ENCODE results near the gene MS4A5. TPM values are rescaled to one million over a fixed set of nuclear protein-coding genes. Genes with fewer than 3 reads are reported as not detected.

The MS4A5 gene, protein sequence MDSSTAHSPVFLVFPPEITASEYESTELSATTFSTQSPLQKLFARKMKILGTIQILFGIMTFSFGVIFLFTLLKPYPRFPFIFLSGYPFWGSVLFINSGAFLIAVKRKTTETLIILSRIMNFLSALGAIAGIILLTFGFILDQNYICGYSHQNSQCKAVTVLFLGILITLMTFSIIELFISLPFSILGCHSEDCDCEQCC
- not detected in 2 replicates for total RNA-seq

DNA sequence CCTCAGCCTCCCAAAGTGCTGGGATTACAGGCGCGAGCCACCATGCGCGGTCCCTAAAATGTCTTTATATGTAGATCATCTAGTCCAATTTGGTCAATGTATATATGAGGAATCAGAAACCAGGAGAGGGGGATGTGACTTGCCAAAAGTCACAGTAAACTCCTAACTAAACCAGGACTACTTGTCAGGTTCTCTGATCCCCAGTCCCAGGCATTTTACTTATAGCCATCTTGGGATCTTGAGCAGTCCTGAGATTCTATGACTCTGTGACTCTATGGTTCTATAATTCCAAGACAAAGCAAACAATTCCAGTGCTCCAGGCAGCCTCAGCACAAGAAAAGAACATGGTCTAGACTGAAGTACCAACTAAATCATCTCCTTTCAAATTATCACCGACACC lies at the start of gene MS4A5:
Gene MS4A5 (plus strand): TSS at position 301 of the 400 bp plus-strand sequence. CDS start 103 bp downstream, outside the sequence.

DNA sequence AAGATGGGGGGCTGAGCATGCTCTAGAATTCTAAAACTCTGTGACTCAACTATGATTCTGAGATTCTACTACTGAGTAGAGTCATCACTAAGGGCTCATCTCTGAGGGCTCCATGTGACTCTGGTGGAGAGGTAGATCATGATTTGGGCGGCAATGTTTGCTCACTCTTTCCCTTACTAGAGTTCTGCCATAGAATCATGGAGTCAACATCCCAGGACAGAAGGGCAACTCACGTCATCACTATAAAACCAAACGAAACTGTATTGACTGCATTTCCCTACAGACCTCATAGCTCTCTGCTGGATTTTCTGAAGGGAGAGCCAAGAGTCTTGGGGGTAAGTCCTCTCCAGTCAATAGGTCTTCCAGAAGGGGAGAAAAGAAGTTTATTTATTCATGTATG lies 33.0 kb upstream of the MS4A5 start, which contains the start of gene MS4A14:
Gene MS4A14 (plus strand): TSS at position 78 of the 400 bp plus-strand sequence. CDS start 120 bp downstream, at position 198.

DNA sequence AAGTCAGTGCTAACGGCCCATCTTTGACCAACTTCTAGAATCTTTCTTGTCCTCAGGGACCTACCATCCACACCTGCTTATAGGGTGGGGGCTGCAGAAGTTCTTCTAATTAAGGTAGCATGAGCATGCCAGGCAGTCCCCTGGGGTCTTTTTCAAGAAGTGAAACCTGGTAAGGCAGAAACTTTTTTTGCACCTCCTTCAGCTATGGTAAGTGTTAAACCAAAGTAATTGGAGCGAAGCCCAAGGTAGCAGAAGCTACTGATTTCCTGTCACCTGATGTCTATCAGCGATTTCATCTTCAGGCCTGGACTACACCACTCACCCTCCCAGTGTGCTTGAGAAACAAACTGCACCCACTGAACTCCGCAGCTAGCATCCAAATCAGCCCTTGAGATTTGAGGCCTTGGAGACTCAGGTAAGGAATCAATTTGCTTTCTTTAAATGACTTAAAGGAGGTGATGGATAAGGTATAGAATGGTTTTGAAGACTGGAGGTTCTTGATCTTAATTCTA lies 26.2 kb downstream of the MS4A5 start, which contains the start of gene MS4A1:
Gene MS4A1 (plus strand): TSS at position 317 of the 512 bp plus-strand sequence. CDS start 6,528 bp downstream, outside the sequence.

DNA sequence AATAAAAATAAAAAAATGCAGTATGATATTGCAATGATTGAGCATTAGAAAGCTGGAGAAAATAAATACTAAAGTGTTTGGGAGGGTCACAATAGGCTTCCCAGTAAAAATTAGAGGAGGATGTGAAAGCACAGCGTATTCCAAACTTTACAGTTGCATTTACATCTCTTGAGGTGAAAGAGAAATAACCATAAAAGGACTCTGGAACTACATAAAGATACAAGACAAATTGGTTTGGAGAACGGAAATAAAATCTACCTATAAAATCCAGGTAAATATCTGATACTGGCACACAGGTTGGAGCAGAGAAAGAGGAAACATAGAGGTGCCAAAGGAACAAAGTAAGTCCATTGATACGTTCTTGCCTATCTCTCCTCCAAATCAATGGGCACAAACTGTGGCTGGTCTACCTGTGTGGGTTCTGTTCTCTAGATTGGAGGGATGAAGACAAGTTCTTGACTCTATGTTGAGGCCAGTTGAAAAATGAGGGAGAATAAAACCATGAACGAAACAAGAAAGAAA lies 63.2 kb downstream of the MS4A5 start, which contains the start of gene MS4A12:
Gene MS4A12 (plus strand): TSS at position 291 of the 522 bp plus-strand sequence. CDS start 4,541 bp downstream, outside the sequence.

Other genes starting within 250 kb of the MS4A5 start
- gene MS4A6A, start 246.5 kb upstream of the MS4A5 start, total RNA-seq = not detected in 2 replicates
- gene MS4A4E, start 186.4 kb upstream of the MS4A5 start, total RNA-seq = not detected in 2 replicates
- not detected in 2 replicates for gene MS4A4A, start 148.9 kb upstream of the MS4A5 start, total RNA-seq
- gene MS4A6E, start 102.3 kb upstream of the MS4A5 start, total RNA-seq = not detected in 2 replicates
- not detected in 2 replicates for gene MS4A7, start 51.0 kb upstream of the MS4A5 start, total RNA-seq
- not detected in 2 replicates for gene MS4A14, start 33.1 kb upstream of the MS4A5 start, total RNA-seq
- not detected in 2 replicates for gene MS4A1, start 26.3 kb downstream of the MS4A5 start, total RNA-seq
- gene MS4A12, start 63.2 kb downstream of the MS4A5 start, total RNA-seq = not detected in 2 replicates
- gene MS4A13, start 85.8 kb downstream of the MS4A5 start, total RNA-seq = not detected in 2 replicates

All from pericardium fibroblast (primary cell).